ENCODE measurements around the gene CES2. TPM values are rescaled to one million over a fixed set of nuclear protein-coding genes. Genes with fewer than 3 reads are reported as not detected.

The CES2 gene
- total and polyA plus RNA-seq, 2 of the 8 experiments (the other 6 are each of a cell fraction or from before 2014, with no cell fraction given) = 8.6 to 14.7 TPM

- H3K14ac ChIP-seq (ENCODE audit: insufficient read length) = no peak overlapping the region
Observed at GRCh38 chr16:66898207-66898606, 37.1 kb upstream of the CES2 start.

More at GRCh38 chr16:66898207-66898606, 37.1 kb upstream of the CES2 start:
- H2BK12ac ChIP-seq (ENCODE audit: low read depth, low read length) = no peak overlapping the region
- TF ChIP-seq POU5F1 (IDR thresholded peaks at IDR 0.05; ENCODE audit: low read depth, low read length) (no peak), E2F6 (IDR thresholded peaks at IDR 0.05) (no peak), SP4 (IDR thresholded peaks at IDR 0.05; ENCODE audit: low read length) (no peak), BCL11A (IDR thresholded peaks at IDR 0.05; ENCODE audit: low read depth in 2 of 2, low read length in 2 of 2) (no peak), ATF3 (IDR thresholded peaks at IDR 0.05; ENCODE audit: insufficient read depth, low read depth, low read length) (no peak), RXRA (IDR thresholded peaks at IDR 0.05; ENCODE audit: insufficient read depth, low read depth, low read length) (no peak), RFX5 (IDR thresholded peaks at IDR 0.05; ENCODE audit: borderline replicate concordance, low read depth, low read length) (no peak), FOSL1 (IDR thresholded peaks at IDR 0.05; ENCODE audit: insufficient read depth, low read depth, low read length) (no peak), SIX5 (IDR thresholded peaks at IDR 0.05; ENCODE audit: low read depth, low read length) (no peak)
- peaks cover 4 to 9% of the 10 kb centered on the region in 2 experiments for H4K20me1 ChIP-seq (replicated peaks in 1 of 2; ENCODE audit: control insufficient read depth in 1 of 2, insufficient read depth in 2 of 2, low read length in 2 of 2)
- no peak overlapping the region for H2AK5ac ChIP-seq (ENCODE audit: low read depth, low read length)
- no peaks in the 10 kb centered on the region for H3K9me3 ChIP-seq (ENCODE audit: insufficient read depth in 2 of 2, low read depth in 1 of 2, low read length in 1 of 2)
- H3K27me3 ChIP-seq (replicated peaks in 1 of 4; ENCODE audit: control insufficient read depth in 3 of 4, extremely low read depth in 1 of 4, insufficient read depth in 3 of 4, low read length in 3 of 4) = no peaks in the 10 kb centered on the region; a peak in 1 of 7 replicates
- no peak overlapping the region for H3K18ac ChIP-seq (ENCODE audit: extremely low read depth, low read length)
- FAIRE-seq (no peak), DNase-seq (ENCODE audit: low read depth in 1 of 2, low spot score in 2 of 2) (no peak)
- H3K27ac ChIP-seq (ENCODE audit: low read depth, low read length) = no peak overlapping the region
- H3K23me2 ChIP-seq (ENCODE audit: low read depth, low read length) = no peaks in the 10 kb centered on the region
- no peaks in the 10 kb centered on the region for H3K36me3 ChIP-seq (ENCODE audit: control insufficient read depth in 2 of 4, insufficient read depth in 4 of 4, low read length in 3 of 4)
- H3K79me1 ChIP-seq (ENCODE audit: low read depth, low read length) = no peaks in the 10 kb centered on the region
- POLR2A ChIA-PET (ENCODE audit: partially characterized antibody) = interaction anchor here (1.3 kb wide), 2 partner anchors 20 to 30 kb away, joined by 3 read pairs; partner anchors contain the start of gene CDH16
- H2BK15ac ChIP-seq (ENCODE audit: low read length) = no peak overlapping the region
- no peak overlapping the region for H2BK120ac ChIP-seq (replicated peaks; ENCODE audit: low read depth, low read length)
- no peak overlapping the region for H3K9ac ChIP-seq (replicated peaks in 1 of 4; ENCODE audit: extremely low read depth in 1 of 4, low read depth in 3 of 4, low read length in 3 of 4)
- WGBS, 2 experiments (ENCODE audit: extremely low coverage in 1 of 2, insufficient coverage in 1 of 2, insufficient read length in 1 of 2, insufficient replicate concordance in 2 of 2, low coverage in 1 of 2, low lambda C conversion rate in 2 of 2, missing lambda C conversion rate in 1 of 2) = 95% methylated on average over 2 of the region's 3 CpGs; no CpG with 5 or more reads in 1 of the 2 experiments
- H4K91ac ChIP-seq (replicated peaks; ENCODE audit: insufficient read length, low read length) = no peak overlapping the region
- H3K4me1 ChIP-seq (replicated peaks in 1 of 4; ENCODE audit: control insufficient read depth in 3 of 4, insufficient read depth in 4 of 4, low read length in 3 of 4) = peaks cover 0 to 6% (median 2%) of the 10 kb centered on the region in 4 experiments; a peak in 3 of 7 replicates
- no peaks in the 10 kb centered on the region for H3K79me2 ChIP-seq (ENCODE audit: control insufficient read depth in 1 of 2, insufficient read depth in 2 of 2, low read length in 2 of 2)
- H4K5ac ChIP-seq (ENCODE audit: insufficient read length, low read depth, low read length) = no peak overlapping the region
- no peak overlapping the region for H3K4me3 ChIP-seq (ENCODE audit: extremely low read depth in 1 of 4, insufficient read depth in 2 of 4, low read depth in 3 of 4, low read length in 4 of 4)
- H2AFZ ChIP-seq (ENCODE audit: low read length) = no peak overlapping the region
- CTCF ChIA-PET (ENCODE audit: partially characterized antibody) = interaction anchor here (1.0 to 42.0 kb wide), 4 partner anchors 17 to 128 kb away, joined by 3 to 1009 read pairs (median 24); partner anchors contain the start of genes CDH16, CIAO2B and RRAD
- no peak overlapping the region for H4K8ac ChIP-seq (ENCODE audit: extremely low read depth, insufficient read depth, low read length)
- H3K56ac ChIP-seq (replicated peaks; ENCODE audit: insufficient read length, low read depth, low read length) = no peak overlapping the region
- H2BK5ac ChIP-seq (ENCODE audit: low read depth, low read length) = no peak overlapping the region
- no peak overlapping the region for H3K4me2 ChIP-seq (ENCODE audit: insufficient read depth in 1 of 2, low read depth in 2 of 2, low read length in 2 of 2)
- no peak overlapping the region for H3K4ac ChIP-seq (replicated peaks; ENCODE audit: insufficient read length, low read depth, low read length)
- H3K23ac ChIP-seq (ENCODE audit: insufficient read length) = no peak overlapping the region
- H2BK20ac ChIP-seq (ENCODE audit: low read length) = no peak overlapping the region

Measured in H1 (cell line).